Gastrocnemius medialis (tissue), 4 donors: ENCODE measurements around the gene NQO2.

Source experiments
- POLR2A ChIP-seq, 2 donors: fragments of 450-650 bp; IDR thresholded peaks; one replicate each; pipeline ENCODE4 v1.6.1; 2017; ENCODE audit warnings: antibody characterized with exemption in 2 of 2, mild to moderate bottlenecking in 2 of 2, moderate library complexity in 2 of 2
- TF ChIP-seq, protein P1 (sequence below), 5 experiments: fragments of 450-650 bp in 3 of 5; fragments of 200-600 bp in 2 of 5; sonication (generic) in 2 of 5; IDR thresholded peaks in 4 of 5; conservative IDR thresholded peaks in 1 of 5; 1 replicate in 4 of 5; 2 replicates in 1 of 5; pipeline ENCODE4 v1.5.1; 2016 to 2019; ENCODE audit warnings: antibody characterized with exemption in 5 of 5, mild to moderate bottlenecking in 3 of 5, moderate library complexity in 3 of 5

DNA sequence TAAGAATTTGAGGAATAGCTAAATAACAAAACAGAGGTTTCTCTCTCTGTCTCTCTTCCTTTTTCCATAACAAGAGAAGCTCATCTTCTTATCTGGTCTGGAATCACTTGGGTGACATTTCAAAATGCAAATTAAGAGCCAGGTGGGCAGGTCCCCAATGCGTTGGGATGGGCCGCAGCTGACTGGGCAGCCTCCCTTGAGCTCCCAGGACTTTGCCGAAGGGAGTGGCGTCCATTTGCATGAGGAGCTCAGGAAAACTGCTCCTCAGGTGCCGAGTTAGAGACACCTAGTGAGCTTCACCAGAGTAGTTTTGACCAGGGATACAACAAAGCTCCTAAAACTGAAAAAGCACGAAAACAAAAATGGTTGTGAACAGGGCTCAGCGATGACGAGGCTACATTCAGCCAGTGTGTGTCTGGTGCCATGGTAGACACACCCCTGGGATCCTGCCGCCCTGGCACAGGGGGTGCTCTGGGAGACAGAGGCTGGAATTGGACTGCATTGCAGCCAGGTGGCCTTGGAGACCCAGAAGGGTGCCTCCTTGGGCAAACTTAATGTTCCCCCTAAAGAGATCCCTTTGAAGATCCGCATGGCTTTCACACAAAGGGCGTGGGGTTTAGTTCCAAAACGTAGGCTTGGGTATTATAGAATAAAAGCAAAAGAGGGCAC is 14.8 kb upstream of the NQO2 start:
- TF ChIP-seq, protein P1, sequence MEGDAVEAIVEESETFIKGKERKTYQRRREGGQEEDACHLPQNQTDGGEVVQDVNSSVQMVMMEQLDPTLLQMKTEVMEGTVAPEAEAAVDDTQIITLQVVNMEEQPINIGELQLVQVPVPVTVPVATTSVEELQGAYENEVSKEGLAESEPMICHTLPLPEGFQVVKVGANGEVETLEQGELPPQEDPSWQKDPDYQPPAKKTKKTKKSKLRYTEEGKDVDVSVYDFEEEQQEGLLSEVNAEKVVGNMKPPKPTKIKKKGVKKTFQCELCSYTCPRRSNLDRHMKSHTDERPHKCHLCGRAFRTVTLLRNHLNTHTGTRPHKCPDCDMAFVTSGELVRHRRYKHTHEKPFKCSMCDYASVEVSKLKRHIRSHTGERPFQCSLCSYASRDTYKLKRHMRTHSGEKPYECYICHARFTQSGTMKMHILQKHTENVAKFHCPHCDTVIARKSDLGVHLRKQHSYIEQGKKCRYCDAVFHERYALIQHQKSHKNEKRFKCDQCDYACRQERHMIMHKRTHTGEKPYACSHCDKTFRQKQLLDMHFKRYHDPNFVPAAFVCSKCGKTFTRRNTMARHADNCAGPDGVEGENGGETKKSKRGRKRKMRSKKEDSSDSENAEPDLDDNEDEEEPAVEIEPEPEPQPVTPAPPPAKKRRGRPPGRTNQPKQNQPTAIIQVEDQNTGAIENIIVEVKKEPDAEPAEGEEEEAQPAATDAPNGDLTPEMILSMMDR (IDR thresholded peaks at IDR 0.05 in 4 of 5, conservative IDR thresholded peaks at IDR 0.05 in 1 of 5), result no peak
- no peak for TF ChIP-seq POLR2A (IDR thresholded peaks at IDR 0.05)
